Suprapubic skin (tissue), 4 donors: ENCODE data around the gene ZRANB1. TPM values are rescaled to one million over a fixed set of nuclear protein-coding genes. Genes with fewer than 3 reads are reported as not detected.

Source experiments
- DNase-seq, 2 donors: peaks; one replicate each; pipeline ENCODE4 v3.0.0-alpha.2; 2019; ENCODE audit warnings: low spot score in 2 of 2
- H3K27ac ChIP-seq: fragments of 200-600 bp; sonication (generic); one replicate; pipeline ENCODE4 v1.5.1; 2019
- H3K27me3 ChIP-seq: fragments of 200-600 bp; sonication (generic); one replicate; pipeline ENCODE4 v1.5.1; 2019
- H3K36me3 ChIP-seq: fragments of 200-600 bp; sonication (generic); one replicate; pipeline ENCODE4 v1.5.1; 2019
- H3K4me1 ChIP-seq: fragments of 200-600 bp; sonication (generic); one replicate; pipeline ENCODE4 v1.5.1; 2019
- H3K4me3 ChIP-seq: fragments of 200-600 bp; sonication (generic); one replicate; pipeline ENCODE4 v1.5.1; 2019; ENCODE audit warnings: mild to moderate bottlenecking
- H3K9me3 ChIP-seq: fragments of 200-600 bp; sonication (generic); one replicate; pipeline ENCODE4 v1.5.1; 2019
- EP300 ChIP-seq: sonication (generic); formaldehyde crosslinking; IDR thresholded peaks from one replicate; pipeline ENCODE4 v1.6.1; 2017; ENCODE audit warnings: antibody characterized with exemption
- POLR2A ChIP-seq, 2 donors: fragments of 450-650 bp; IDR thresholded peaks; one replicate each; pipeline ENCODE4 v1.6.1; 2017; ENCODE audit warnings: antibody characterized with exemption in 2 of 2, mild to moderate bottlenecking in 2 of 2, moderate library complexity in 2 of 2
- POLR2AphosphoS5 ChIP-seq, 3 donors: sonication (generic); formaldehyde crosslinking; IDR thresholded peaks; one replicate each; pipeline ENCODE4 v1.6.1; 2017; ENCODE audit warnings: antibody characterized with exemption in 3 of 3
- WGBS: methylation state at CpG from one replicate; pipeline ENCODE4 v1.1.5; 2018; 5-methylcytosine and 5-hydroxymethylcytosine counted together
- total RNA-seq, 4 donors: library from RNA; depleted of rRNA; stranded (reverse); fragments of >200 nt; gene quantifications; one replicate each; pipeline ENCODE4 v1.1.0, GENCODE V29; 2016
- TF ChIP-seq, protein P1 (sequence below), 2 donors: fragments of 200-600 bp in 1 of 2; fragments of 450-650 bp in 1 of 2; sonication (generic) in 1 of 2; IDR thresholded peaks; one replicate each; pipeline ENCODE4 v1.5.1; 2016 to 2019; ENCODE audit warnings: antibody characterized with exemption in 2 of 2, mild to moderate bottlenecking in 1 of 2, moderate library complexity in 1 of 2

ZRANB1 gene
- total RNA-seq, 4 donors from 2014 or later, result 21.2 to 37.9 (median 30.2) TPM

DNA sequence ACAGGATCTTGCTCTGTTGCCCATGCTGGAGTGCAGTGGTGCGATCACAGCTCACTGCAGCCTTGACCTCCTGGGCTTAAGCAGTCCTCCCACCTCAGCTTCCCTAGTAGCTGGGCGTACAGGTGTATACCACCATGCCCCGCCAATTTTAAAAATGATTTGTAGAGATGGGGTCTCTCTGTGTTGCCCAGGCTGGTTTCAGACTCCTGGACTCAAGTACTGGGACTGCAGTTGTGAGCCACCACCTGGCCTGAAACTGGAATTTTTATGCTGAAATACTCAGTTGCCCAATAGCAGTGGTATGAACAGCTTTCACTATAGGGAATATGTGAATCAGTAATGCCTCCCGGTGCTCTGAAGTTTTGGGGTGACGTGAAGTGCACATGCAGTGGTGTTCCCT, 7.6 kb downstream of the ZRANB1 start:
- Histone ChIP-seq H3K9me3 (no peaks in the 10 kb centered on the region), H3K27me3 (no peaks in the 10 kb centered on the region), H3K4me3 (no peak overlapping the region), H3K36me3 (no peaks in the 10 kb centered on the region), H3K4me1 (peaks cover 8% of the 10 kb centered on the region), H3K27ac (no peak overlapping the region)
- DNase-seq, result no peak
- no peak for TF ChIP-seq POLR2A (IDR thresholded peaks at IDR 0.05)
- TF ChIP-seq, protein P1, sequence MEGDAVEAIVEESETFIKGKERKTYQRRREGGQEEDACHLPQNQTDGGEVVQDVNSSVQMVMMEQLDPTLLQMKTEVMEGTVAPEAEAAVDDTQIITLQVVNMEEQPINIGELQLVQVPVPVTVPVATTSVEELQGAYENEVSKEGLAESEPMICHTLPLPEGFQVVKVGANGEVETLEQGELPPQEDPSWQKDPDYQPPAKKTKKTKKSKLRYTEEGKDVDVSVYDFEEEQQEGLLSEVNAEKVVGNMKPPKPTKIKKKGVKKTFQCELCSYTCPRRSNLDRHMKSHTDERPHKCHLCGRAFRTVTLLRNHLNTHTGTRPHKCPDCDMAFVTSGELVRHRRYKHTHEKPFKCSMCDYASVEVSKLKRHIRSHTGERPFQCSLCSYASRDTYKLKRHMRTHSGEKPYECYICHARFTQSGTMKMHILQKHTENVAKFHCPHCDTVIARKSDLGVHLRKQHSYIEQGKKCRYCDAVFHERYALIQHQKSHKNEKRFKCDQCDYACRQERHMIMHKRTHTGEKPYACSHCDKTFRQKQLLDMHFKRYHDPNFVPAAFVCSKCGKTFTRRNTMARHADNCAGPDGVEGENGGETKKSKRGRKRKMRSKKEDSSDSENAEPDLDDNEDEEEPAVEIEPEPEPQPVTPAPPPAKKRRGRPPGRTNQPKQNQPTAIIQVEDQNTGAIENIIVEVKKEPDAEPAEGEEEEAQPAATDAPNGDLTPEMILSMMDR (IDR thresholded peaks at IDR 0.05), result no peak
- no peak for TF ChIP-seq EP300
- TF ChIP-seq POLR2AphosphoS5 (IDR thresholded peaks at IDR 0.05), result no peak
- WGBS, result over 99% methylated on average over 5 of the region's 5 CpGs

DNA sequence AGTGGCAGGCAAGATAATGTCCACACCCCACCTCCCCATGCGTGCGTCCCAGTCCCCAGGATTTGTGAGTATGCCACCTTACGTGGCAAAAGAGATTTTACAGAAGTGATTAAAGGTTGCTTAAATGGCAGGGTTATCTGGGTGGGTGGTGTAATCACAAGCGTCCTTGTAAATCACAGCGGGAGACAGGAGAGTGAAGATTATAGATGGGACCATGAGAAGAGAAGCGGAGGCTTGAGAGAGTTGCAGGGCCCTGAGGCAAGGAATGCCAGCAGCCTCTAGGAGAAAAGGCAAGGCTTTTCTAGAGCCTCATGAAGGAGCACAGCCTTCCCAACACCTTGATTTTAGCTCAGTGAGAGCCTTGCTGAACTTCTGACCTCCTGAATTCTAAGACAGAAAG, 10.2 kb downstream of the ZRANB1 start:
- Histone ChIP-seq H3K27ac (no peak overlapping the region), H3K9me3 (no peaks in the 10 kb centered on the region), H3K4me1 (peaks cover 19% of the 10 kb centered on the region), H3K36me3 (no peaks in the 10 kb centered on the region), H3K4me3 (no peak overlapping the region), H3K27me3 (no peaks in the 10 kb centered on the region)
- DNase-seq, result no peak
- WGBS, result 91% methylated on average over 6 of the region's 6 CpGs
- TF ChIP-seq POLR2A (IDR thresholded peaks at IDR 0.05) (no peak), EP300 (no peak), POLR2AphosphoS5 (IDR thresholded peaks at IDR 0.05) (no peak)
- TF ChIP-seq, protein P1 (IDR thresholded peaks at IDR 0.05), result no peak

DNA sequence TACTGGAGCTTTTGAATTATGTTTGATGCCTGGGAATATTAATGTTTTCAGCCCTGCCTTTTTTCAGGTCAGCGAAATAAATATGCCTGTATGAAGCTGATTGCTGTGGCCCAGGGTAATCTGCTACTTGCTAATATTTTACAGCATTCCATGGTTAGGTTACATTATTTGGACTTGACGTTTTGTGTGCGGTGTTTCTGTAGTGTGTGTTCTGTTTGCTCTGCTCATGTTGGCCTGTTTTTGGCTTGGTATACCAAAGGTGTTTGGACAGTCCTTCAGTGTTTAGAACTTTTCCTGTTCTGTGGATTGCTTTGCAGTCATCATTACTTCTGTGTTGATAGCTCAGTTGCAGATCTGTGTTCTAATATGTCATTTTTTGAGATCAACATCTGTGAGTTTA, 11.5 kb downstream of the ZRANB1 start:
- Histone ChIP-seq H3K27ac (no peak overlapping the region), H3K9me3 (no peaks in the 10 kb centered on the region), H3K27me3 (no peaks in the 10 kb centered on the region), H3K4me1 (peaks cover 23% of the 10 kb centered on the region), H3K4me3 (no peak overlapping the region), H3K36me3 (no peaks in the 10 kb centered on the region)
- TF ChIP-seq, protein P1 (IDR thresholded peaks at IDR 0.05), result no peak
- 86% methylated on average over 3 of the region's 3 CpGs for WGBS
- no peak for DNase-seq

DNA sequence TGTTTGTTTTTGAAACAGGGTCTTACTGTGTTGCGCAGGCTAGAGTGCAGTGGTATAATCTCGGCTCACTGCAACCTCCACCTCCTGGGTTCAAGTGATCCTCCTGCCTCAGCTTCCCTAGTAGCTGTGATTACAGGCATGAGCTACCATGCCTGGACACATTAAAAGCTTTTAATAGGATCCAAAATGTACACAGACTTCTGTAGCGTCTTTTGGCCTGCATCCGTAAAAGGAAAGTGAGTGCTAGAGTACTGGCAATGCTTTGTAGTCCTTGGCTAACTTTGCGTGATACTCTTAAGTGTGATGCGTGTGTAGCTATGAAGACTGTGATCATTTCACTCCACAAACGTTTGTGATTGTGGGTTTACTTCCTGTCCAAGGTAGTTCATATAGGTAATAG, 13.3 kb downstream of the ZRANB1 start:
- TF ChIP-seq, protein P1 (IDR thresholded peaks at IDR 0.05), result no peak
- TF ChIP-seq EP300 (no peak), POLR2AphosphoS5 (IDR thresholded peaks at IDR 0.05) (no peak), POLR2A (IDR thresholded peaks at IDR 0.05) (no peak)
- no peaks in the 10 kb centered on the region for H3K9me3 ChIP-seq
- peaks cover 23% of the 10 kb centered on the region for H3K4me1 ChIP-seq
- no peaks in the 10 kb centered on the region for H3K27me3 ChIP-seq
- no peaks in the 10 kb centered on the region for H3K36me3 ChIP-seq
- WGBS, result 61% methylated on average over 7 of the region's 7 CpGs
- H3K27ac ChIP-seq, result no peak overlapping the region
- DNase-seq, result no peak
- H3K4me3 ChIP-seq, result no peak overlapping the region

DNA sequence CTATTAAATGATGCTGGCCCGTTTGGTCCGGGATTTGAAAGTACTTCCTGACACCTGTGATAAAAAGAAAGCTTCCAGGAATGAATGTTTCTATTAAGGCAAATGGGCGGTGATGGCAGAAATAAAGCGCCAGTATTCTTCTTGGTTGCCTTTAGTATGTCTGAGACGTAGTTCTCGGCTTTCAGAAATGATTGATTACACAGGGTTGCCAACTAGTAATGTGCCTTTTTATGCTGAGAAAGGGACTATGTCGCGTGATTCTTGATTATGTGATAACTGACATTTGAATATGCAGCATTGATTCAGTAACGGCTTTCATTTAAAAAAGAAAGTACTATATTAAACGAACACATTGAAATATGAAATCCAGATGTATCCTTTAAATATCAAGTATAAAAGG, 13.9 kb downstream of the ZRANB1 start:
- H3K4me3 ChIP-seq, result no peak overlapping the region
- DNase-seq, result no peak
- peaks cover 26% of the 10 kb centered on the region for H3K4me1 ChIP-seq
- no peaks in the 10 kb centered on the region for H3K9me3 ChIP-seq
- WGBS, result 53% methylated on average over 10 of the region's 10 CpGs
- H3K36me3 ChIP-seq, result no peaks in the 10 kb centered on the region
- no peak overlapping the region for H3K27ac ChIP-seq
- H3K27me3 ChIP-seq, result no peaks in the 10 kb centered on the region
- TF ChIP-seq POLR2A (IDR thresholded peaks at IDR 0.05) (no peak), EP300 (no peak), POLR2AphosphoS5 (IDR thresholded peaks at IDR 0.05) (no peak)
- TF ChIP-seq, protein P1 (IDR thresholded peaks at IDR 0.05), result no peak
